CD4-positive, alpha-beta T cell treated with Interleukin-12 subunit alpha and Interleukin-12 subunit beta, for 1 hour (primary cell): Measurements from ENCODE around the gene AGAP1.

Experiments
- DNase-seq: peaks from one replicate; pipeline ENCODE4 v3.0.0-alpha.2; 2020

Gene AGAP1

DNA sequence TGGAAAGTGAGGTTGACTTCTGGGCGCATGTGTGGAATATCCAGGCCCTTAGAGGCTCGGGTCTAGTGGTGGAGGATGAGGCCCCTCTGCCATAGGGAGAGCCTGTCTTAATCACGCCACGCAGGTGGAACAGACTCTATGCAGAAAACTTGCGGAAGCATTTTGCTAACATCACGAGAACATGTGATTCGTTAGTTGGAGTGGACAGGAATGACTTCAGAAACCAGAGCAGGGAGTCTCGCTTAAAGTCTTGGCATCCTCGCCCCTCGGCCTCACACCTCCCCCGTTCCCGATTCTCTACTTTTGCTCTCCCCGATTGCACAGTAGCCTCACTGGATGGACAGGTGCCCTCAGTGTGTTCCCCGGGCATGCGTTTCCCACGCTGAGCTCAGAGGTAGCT, 340.9 kb downstream of the AGAP1 start:
- no peak for DNase-seq

DNA sequence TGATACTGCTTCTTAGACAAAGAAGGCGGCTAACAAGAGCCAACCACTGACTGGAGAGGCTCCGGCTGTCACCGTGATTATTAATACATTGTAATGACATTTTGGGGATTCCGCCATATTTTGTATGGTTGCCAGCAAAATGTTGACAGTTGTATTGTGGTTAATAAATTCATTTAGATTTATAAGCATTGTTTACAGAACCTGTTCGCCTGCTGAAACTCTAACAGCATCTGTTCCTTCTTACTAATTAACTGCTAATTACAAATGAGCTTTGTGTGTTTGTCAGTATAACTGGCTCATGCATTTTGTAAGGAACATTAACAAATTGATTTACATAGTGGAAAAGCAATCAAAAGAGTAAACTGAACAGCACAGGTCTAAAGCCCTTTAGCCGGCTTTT, 342.0 kb downstream of the AGAP1 start:
- no peak for DNase-seq

DNA sequence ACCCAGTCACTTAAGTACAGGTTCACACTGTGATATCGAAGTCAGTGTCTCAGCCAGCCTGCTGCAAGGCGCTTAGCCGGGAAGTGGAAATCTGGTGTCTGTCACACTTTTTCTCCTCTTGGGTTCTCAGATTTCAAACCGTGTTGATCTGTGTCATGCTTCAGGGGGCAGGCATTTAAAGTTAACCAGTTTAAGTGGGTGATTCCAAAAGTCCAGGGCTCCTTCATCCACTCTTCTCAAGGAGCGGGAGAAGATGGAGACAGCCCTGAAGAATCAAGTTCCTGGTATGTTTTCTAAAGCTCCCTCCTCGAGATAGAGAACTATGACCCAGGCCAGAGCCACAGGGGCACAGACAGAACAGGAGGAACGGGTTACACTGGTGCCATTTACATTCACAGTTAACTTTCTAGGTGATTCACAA, 342.7 kb downstream of the AGAP1 start:
- no peak for DNase-seq

DNA sequence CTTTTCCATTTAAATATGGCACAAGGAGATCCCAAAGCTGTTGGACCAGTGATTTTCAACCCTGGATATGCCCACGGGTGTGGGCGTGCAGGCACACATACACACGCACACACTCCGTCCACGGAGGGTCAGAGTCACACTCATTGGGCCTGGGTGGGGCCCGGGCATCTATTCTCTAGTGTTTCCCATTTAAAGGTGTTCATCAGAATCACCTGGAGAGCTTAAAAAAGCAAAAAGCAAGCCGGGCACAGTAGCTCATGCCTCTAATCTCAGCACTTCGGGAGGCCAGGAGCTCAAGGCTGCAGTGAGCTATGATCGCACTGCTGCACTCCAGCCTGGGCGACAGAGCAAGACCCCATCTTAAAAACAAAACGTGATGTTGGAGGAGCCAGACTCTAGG, 345.4 kb downstream of the AGAP1 start:
- DNase-seq: no peak

DNA sequence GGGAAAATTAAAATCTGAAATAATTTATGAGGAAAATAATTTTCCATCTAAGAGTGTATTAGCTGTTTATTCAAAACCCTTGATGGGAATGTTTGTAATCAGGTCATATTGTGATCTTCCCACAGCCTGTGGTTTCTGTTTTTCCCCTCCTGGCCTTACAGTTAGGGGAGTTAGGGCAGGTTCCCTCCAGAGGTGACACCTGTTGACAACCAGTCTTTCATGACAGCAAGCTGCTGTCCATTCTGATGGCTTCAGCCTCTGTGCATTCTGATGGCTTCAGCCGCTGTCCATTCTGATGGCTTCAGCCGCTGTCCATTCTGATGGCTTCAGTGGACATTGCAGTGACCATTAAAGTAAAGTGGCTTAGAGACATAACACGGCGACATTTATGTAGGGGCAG, 346.1 kb downstream of the AGAP1 start:
- no peak for DNase-seq

DNA sequence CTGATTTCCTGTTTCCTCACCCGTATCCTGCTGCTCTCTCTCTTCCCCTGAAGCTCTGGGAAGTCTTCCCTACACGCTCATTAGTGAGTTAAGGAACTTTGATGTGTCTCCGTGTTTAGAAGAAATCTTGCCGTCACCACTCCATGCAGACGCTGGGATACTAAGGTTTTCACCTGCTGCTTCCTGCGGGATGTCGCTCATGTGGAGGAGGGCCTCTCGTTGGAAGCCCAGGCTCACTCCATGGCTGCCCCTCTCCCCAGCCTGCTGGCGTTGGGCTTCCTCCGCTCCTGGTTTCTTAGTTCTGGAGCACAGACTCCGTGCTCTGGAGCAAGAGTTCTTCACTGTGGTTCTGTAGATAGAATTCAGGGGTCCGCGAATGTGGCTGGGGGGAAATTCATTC, 348.0 kb downstream of the AGAP1 start:
- DNase-seq: no peak

DNA sequence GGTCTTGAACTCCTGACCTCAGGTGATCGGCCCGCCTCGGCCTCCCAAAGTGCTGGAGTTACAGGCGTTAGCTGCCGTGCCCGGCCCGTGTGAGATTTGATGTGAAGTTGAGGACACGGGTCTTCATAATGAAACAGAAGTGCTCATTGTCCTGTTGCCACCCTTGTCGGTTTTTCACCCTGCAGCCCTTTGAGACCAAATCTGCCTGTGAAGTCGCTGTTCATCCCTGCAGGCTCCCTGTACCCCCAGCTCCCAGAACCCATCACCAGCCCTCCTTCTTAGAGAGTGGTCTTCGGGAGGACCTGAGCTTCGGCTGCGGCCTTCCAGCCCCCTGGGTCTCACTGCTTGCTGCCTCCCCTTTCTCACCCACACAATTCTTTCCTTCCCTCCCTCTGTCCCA, 349.1 kb downstream of the AGAP1 start:
- no peak for DNase-seq

DNA sequence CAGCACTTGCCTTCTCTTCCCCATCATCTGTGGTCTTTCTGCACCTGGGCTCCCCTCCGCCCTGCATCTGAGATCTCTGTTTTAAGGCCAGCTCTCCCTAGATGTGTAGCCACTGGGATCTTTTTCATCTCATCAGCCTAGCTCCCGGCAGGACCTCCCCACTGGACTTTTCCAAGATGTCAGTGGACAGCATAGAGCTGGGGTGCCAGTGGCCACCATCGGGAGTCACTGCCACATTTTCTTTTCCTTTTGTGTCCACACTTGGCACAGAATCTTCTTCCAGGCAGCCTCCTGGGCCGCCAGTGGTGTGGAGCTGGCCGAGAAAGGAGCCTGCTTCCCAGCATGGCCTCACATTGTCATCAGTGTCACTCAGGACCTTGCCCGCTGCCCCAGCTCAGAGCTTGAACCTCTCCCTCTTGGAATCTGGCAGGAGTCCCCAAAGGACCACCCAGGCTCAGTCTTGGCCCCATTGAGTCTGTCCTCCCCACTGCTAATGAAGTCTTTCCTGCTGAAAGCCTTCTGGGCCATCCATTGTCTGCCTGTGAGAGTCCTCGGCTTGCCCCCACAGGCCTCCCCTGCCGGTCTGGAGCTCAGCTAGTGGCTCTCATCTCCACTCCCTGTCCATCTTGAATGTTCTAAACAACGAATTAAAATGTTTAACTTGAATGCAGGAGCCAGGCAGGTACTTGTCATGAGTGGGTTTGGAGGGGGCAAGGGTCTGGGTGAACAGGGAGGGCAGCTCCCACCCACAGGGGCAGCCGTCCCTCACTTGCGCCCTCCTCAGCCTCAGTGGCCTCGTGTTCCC, 349.9 kb downstream of the AGAP1 start:
- no peak for DNase-seq

DNA sequence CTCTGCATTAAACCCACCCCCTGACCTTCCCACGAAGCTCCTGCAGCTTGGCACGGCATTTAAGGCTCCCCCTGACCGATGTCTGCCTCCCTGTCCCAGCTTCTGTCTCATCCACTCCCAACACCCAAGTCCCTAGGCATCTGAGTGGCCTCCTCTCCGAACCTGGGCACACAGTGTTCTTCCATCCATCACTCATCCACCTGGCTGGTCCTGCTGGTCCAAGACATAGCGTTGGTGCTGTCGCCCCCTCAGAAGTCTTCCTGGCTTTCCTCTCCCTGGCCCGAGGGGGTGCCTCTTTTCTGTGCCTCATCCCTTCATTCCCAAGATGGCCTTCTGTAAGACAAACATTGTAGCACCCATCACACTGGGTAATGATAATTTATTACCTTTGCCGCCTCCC, 350.7 kb downstream of the AGAP1 start:
- DNase-seq: no peak

DNA sequence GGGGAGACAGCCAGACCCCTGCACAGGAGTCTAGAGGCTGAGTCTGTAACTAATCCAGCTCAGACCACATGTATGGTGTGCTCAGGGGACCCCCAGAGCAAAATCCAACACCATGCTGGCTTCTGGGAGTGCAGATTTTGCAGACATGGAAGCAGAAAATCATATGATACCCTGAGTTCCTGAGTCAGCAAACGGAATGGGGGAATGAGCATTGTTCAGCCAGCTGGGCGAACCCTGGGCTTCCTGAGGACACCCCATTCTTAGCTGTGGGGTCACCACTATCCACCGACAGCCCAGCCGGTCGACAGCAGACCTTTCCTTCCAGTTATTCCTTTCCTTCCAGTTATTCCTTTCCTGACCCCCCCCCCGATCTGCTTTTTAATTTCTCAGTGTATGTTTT, 351.4 kb downstream of the AGAP1 start:
- no peak for DNase-seq

DNA sequence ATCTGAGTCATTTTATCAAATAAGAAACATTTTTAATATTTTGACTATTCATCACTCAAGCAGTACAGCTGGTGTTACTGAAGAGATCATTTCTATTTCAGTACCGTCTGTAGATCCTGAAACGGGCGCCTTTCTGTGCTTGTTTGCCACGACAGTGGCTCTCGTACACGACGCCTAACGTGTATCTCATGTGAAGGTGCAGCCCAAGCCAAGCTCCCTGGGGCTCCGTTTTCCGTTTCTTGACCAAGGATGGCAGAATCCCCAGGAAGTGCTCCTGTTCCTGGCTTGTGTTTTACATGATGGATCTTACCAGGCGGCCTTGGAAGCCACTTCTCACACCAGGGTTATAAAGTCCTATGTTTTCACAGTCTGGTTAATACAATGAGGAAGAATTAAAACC, 353.7 kb downstream of the AGAP1 start:
- no peak for DNase-seq

DNA sequence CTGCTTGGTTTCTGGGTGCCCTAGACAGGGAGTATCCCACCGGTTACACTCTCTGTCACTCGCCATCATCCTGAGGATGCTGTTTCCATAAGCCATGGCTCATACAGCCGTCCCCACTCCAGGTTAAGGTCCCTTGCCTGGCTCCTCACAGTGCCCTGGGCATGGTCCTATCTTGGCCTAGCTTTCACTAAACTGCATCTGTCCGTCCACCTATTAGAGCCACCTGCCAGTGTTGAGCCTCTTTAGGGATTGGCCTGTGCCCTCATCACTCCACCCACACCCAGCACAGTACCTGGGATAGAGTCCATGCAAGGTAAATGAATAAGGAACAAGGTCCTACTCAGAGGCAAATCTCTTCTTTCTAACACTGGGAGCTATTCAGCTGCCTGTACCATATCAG, 354.2 kb downstream of the AGAP1 start:
- DNase-seq: no peak

DNA sequence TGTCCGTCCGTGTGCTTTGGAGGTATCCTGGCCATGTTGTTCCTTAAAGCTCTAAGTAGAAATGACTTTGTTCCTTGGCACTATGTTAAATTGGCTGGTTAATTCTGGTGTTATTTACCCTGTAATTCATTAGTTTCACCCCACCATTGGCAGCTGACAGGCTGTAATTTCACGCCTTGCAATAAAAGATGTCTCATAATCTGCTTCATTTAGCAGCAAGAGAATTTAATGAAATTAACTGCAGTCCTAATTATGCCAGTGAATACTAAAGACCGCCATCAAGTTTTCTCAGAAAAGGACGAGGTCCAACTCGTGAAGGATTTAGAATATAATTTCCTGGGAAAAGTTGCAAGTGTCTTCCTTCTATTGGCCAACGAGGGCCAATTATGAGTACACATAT, 355.1 kb downstream of the AGAP1 start:
- DNase-seq: no peak

DNA sequence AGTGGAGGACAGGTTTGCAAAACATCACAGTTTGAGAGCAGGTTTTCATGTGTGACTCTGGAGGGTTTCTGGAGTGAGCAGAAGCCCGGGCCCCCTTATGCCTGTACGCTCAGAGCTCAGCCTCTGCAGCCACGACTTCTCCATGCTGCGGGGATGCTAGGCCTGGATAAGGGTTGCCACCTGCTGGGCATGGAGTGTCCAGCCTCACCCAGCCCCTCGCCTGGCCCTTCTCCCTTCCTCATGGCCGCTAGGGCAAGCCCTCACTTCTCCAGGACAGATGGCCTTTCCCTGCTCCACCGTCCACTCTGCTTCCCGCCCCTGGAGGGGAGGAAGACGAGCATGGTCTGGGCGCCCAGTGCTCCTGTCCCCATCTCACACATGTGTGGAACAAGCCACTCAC, 355.6 kb downstream of the AGAP1 start:
- DNase-seq: no peak

DNA sequence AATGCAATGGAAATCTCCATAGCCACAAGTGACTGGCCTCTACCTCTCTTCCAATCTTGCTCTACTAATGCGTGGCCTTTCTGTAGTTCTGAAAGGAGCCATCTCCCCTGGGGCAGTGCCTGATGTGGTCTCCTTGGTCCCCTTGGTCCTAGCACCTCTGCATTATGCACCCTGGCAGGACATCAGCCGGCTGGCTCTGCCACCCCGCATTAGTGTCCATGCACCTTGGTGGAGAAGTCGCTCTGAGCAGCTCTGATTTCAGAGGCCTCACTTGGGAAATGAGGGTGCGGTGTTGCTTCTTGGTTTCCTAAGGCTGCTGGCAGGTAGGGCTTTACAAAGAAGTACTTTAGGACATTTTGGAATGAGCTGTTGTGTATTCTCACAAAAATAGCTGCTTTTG, 356.4 kb downstream of the AGAP1 start:
- no peak for DNase-seq

DNA sequence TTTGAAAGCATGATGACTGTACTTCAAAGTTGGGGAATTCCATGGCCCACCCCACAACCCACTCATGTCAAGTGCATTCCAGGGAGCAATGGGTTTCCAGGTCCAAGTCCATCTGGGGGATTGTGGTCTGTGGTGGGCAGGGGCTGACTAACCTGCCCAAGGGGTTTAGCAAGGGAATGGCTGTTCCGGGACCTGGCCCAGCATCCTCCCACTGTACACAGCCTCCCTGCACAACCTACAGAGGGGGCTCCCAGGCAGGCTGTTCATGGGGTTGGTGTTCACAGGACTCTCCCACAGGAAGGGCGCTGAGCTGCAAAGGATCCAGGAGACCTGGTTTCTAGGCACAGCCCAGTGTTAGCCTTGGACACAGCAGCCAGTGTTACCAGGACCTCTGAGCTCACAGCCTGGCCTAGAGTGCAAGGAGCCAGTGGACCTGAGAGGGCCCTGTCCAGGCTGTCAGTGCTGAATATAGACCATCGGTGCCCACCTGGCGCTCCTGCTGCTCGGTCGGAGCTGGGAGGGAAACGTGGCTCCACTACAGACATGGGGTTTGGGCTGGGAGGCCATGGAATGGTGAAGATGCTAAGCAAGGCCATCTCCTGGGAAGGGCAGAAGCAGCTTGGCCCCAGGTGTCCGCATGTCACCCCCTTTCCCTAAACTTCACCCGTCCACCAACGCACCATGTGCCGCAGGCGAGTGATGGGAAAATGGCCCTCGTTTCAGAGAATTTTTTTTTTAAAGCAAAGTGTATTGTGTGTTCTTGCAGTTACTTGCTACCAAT, 357.1 kb downstream of the AGAP1 start:
- DNase-seq: no peak

DNA sequence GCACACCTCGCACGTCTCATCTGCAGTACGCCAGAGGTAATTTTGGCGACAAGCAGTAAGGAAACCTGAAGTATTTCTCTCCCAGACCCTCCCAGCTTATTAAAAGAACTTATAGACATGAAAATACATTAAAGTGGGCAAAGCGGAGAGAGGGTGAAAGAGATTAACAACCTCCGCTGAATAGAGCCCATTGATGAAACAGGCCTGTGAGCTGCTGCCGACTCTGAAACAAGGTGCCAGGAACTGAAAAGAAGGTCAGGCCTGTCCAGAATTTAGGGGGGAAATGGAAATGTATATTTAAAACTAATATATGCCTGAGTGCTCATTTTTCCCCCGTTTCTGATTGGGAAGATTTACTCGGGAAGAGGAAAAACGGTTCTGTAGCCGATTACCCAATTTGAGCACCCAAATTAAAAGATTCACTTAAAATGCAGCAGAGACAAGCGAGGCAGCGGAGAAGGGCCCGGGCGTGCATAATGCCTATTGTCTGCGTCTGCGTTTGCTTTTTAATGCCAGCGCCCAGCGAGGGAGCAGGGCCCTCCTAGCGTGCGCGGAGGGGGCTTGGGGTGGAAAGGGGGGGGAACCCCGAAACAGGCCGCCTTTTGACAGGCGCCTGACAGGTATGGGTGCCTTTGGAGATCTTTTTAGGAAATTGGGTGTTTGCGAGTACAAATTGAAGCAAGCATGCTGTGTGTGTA, 358.1 kb downstream of the AGAP1 start:
- DNase-seq: no peak

DNA sequence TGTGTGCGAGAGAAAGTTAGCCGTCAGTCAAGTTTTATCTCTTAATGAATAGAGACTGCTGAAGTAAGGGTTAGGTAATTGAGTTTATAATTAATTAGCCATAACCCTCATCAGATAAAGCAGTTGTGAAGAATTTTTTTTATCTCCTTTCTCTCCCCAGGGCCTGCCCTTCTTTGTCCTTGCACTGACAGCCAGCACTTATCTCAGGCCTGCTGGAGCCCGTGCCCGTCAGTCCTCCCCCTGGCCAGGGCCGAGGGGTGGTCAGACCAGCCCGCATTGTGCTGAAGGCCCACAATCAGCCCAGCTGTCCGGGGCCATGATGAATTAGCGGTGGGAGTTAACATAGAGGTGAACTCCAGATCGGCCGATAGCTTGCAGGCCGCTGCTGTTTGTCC, 358.7 kb downstream of the AGAP1 start:
- DNase-seq: no peak

DNA sequence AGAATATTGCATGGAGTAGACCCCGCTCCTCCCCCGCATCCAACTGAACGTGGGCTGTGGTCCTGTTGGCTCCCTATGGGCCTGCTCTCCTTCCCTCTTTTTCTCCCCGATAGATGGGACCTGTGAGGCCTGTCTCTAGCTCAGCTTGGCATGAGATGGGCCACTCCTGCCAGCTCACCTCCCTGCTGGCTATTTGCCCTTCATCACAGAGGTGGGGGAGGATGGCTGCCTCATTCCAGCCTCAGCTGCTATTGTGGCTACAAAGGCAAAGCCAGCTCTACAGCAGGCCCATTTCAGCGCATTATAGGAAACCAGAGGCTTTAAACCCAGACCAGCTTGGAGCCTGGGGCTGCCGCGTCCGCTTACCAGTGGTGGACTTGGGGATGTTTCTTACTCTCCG, 360.4 kb downstream of the AGAP1 start:
- DNase-seq: no peak

DNA sequence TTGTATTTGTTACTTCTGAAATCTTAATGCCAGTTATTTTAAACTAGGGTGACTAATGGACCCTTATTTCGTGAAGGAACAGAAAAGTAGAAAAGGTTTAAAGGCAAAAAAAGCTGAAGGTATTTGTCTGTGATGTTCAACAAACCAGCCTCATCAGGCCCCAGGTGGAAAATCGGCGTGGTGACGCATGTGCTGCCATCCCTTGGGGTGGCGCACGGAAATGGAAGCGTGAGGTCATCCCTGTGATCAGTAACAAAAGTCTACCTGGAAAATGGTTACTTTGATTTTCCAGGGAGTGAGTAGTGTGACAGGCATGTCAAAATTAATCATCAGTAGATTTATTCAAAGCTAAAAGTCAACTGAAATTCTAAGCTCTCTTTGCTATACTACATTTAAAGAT, 361.2 kb downstream of the AGAP1 start:
- no peak for DNase-seq

DNA sequence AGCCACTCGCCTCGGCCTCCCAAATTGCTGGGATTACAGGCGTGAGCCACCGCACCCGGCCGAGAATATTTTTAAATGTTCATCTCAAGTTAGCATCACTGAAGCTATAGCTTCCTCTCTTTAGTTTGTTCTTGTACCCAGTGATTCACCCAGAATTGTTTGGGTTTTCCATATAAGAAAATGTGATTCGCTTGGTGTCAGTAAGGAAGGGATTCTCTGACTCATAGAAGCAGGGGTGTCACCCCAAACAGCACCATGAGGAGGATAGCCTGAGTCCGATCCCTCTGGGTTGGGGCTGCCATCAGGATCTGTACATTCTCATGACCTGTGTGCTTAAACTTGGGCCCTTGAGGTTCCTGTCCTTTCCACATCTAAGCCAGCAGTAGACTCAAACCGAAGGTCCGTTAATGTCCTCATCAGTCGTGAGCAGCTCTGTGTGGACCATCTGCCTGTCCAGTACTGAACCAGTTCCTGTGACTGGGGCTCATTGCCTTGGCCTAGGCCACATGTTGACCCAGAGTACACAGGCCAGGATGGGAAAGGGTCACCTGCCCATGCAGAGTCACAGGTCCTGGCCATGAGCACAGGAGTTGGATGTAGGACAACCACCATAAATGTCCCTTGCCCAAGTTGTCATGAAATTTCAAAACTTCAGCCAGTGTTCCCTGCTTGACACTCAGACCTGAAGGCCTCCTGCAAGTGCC, 362.5 kb downstream of the AGAP1 start:
- no peak for DNase-seq

DNA sequence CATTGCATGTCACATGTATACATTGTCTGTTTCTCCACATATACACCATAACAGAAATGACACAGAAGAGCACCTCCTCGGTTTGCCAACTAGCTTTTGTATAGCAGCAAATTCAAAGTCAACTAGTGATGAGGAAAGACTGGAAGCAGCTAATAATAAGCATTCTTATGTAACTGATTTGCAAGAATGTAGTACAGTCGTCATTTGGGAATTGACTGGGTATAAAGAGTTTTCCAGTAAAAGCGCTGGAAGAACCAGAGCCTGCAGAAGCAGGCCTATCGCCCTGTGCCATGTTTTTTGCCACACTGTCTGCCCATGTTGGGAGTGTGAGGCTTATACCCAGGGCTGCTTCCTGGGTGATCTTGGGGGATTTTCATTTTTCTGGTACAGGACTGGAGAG, 363.8 kb downstream of the AGAP1 start:
- DNase-seq: no peak

DNA sequence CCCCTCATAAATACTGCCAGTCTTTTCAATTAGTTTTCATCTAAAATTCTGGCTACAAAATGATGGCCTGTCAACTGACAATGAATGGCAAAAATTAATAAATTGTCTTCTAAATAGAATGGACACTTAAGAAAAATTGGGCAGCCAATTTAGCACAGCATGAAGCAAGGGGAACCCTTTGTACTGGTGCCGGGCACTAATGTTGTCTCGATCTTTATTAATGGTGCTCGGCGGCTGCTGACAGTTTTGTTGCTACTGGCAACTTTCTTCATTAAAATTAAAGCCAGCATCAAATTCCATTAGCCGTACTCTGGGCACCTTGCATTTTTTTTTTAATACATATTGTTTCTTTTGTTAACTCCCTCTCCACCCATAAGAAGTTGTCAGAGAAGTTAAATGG, 365.0 kb downstream of the AGAP1 start:
- no peak for DNase-seq
